NCI-H2227 (cell line): Measurements from ENCODE around the gene AKT3.

Experiments used
- DNase-seq: peaks from one replicate; lab custom pipeline; 2025; ENCODE audit not compliant: unreplicated experiment; lab: John Stamatoyannopoulos, UW

Gene AKT3

GRCh38 chr1:243493156-243494129 is 356.6 kb downstream of the AKT3 start:
- no peak for DNase-seq

GRCh38 chr1:243490748-243491686 is 359.0 kb downstream of the AKT3 start:
- DNase-seq: no peak

GRCh38 chr1:243489681-243490546 is 360.1 kb downstream of the AKT3 start:
- DNase-seq: no peak

GRCh38 chr1:243489158-243489527 is 360.9 kb downstream of the AKT3 start:
- DNase-seq: no peak

GRCh38 chr1:243488459-243489157 is 361.4 kb downstream of the AKT3 start:
- DNase-seq: no peak

GRCh38 chr1:243487649-243488227 is 362.3 kb downstream of the AKT3 start:
- DNase-seq: no peak

- DNase-seq: no peak
Measured at GRCh38 chr1:243487036-243487648, 362.9 kb downstream of the AKT3 start.

- DNase-seq: no peak
Measured at GRCh38 chr1:243483952-243484351, 366.1 kb downstream of the AKT3 start.

GRCh38 chr1:243483071-243483771 is 366.8 kb downstream of the AKT3 start:
- peak; percentile 26 for DNase-seq

- DNase-seq: peak; percentile 47
Measured at GRCh38 chr1:243482141-243483022, 367.7 kb downstream of the AKT3 start.

GRCh38 chr1:243481101-243481500 is 368.9 kb downstream of the AKT3 start:
- DNase-seq: no peak

- no peak for DNase-seq
Measured at GRCh38 chr1:243477731-243478290, 372.2 kb downstream of the AKT3 start.

GRCh38 chr1:243475966-243476365 is 374.1 kb downstream of the AKT3 start:
- DNase-seq: peak; percentile 73

- no peak for DNase-seq
Measured at GRCh38 chr1:243474906-243475305, 375.1 kb downstream of the AKT3 start.

- DNase-seq: no peak
Measured at GRCh38 chr1:243474136-243474881, 375.7 kb downstream of the AKT3 start.

- DNase-seq: no peak
Measured at GRCh38 chr1:243473227-243474135, 376.6 kb downstream of the AKT3 start.
